Measurements from ENCODE around the gene FAM89B. TPM values are rescaled to one million over a fixed set of nuclear protein-coding genes. Genes with fewer than 3 reads are reported as not detected.

FAM89B gene
- total and polyA plus RNA-seq, 2 donors (not counting 1 experiment from before 2014, with no cell fraction given), result 17.5 to 18.2 TPM

GRCh38 chr11:65617136-65617850, 45.0 kb downstream of the FAM89B start:
- H3K9me3 ChIP-seq (ENCODE audit: control insufficient read depth, insufficient read depth, low read depth, low read length), result no peaks in the 10 kb centered on the region
- no peak overlapping the region for H2AFZ ChIP-seq (ENCODE audit: low read length)
- H3K4me1 ChIP-seq (ENCODE audit: control insufficient read depth, extremely low read depth, insufficient read depth, low read length), result peaks cover 15% of the 10 kb centered on the region
- DNase-seq (ENCODE audit: low read depth in 2 of 2), result no peak
- no peak overlapping the region for H3K27ac ChIP-seq (ENCODE audit: insufficient read depth, low read length)
- H3K4me3 ChIP-seq (replicated peaks in 1 of 4; ENCODE audit: control extremely low read depth in 1 of 4, insufficient read depth in 1 of 4, low read depth in 3 of 4, low read length in 4 of 4), result peak overlapping the region; percentile 74 to 82 (median 80)
- H3K27me3 ChIP-seq (ENCODE audit: control insufficient read depth, insufficient read depth, low read length), result no peaks in the 10 kb centered on the region
- H3K36me3 ChIP-seq (ENCODE audit: control insufficient read depth, insufficient read depth, low read length), result peaks cover 38% of the 10 kb centered on the region
- H3K9ac ChIP-seq (ENCODE audit: insufficient read depth, low read length), result no peak overlapping the region
- peaks cover 39% of the 10 kb centered on the region for H3K79me2 ChIP-seq (ENCODE audit: control insufficient read depth, insufficient read depth, low read length)
- no peaks in the 10 kb centered on the region for H4K20me1 ChIP-seq (ENCODE audit: control insufficient read depth, extremely low read depth, insufficient read depth, low read length)
- H3K4me2 ChIP-seq (ENCODE audit: extremely low read depth, insufficient read depth, low read length), result peak overlapping the region; percentile 97
- TF ChIP-seq EZH2 (IDR thresholded peaks at IDR 0.05; ENCODE audit: low read length, missing control alignments), result no peak
- no peak for TF ChIP-seq CTCF (conservative IDR thresholded peaks at IDR 0.05 in 1 of 2, IDR thresholded peaks at IDR 0.05 in 1 of 2; ENCODE audit: low read depth in 1 of 2, low read length in 2 of 2)

GRCh38 chr11:65617990-65618751, 45.8 kb downstream of the FAM89B start:
- TF ChIP-seq EZH2 (IDR thresholded peaks at IDR 0.05; ENCODE audit: low read length, missing control alignments) (no peak), CTCF (conservative IDR thresholded peaks at IDR 0.05 in 1 of 2, IDR thresholded peaks at IDR 0.05 in 1 of 2; ENCODE audit: low read depth in 1 of 2, low read length in 2 of 2) (no peak)
- peaks cover 30% of the 10 kb centered on the region for H3K79me2 ChIP-seq (ENCODE audit: control insufficient read depth, insufficient read depth, low read length)

GRCh38 chr11:65618763-65619162, 46.4 kb downstream of the FAM89B start:
- TF ChIP-seq CTCF (conservative IDR thresholded peaks at IDR 0.05 in 1 of 2, IDR thresholded peaks at IDR 0.05 in 1 of 2; ENCODE audit: low read depth in 1 of 2, low read length in 2 of 2) (no peak), EZH2 (IDR thresholded peaks at IDR 0.05; ENCODE audit: low read length, missing control alignments) (no peak)
- no peak overlapping the region for H3K4me3 ChIP-seq (replicated peaks in 1 of 4; ENCODE audit: control extremely low read depth in 1 of 4, insufficient read depth in 1 of 4, low read depth in 3 of 4, low read length in 4 of 4)
- peaks cover 25% of the 10 kb centered on the region for H3K79me2 ChIP-seq (ENCODE audit: control insufficient read depth, insufficient read depth, low read length)
- DNase-seq (ENCODE audit: low read depth in 2 of 2), result no peak
- H3K27ac ChIP-seq (ENCODE audit: insufficient read depth, low read length), result no peak overlapping the region
- no peaks in the 10 kb centered on the region for H3K27me3 ChIP-seq (ENCODE audit: control insufficient read depth, insufficient read depth, low read length)
- H3K9me3 ChIP-seq (ENCODE audit: control insufficient read depth, insufficient read depth, low read depth, low read length), result no peaks in the 10 kb centered on the region
- H4K20me1 ChIP-seq (ENCODE audit: control insufficient read depth, extremely low read depth, insufficient read depth, low read length), result no peaks in the 10 kb centered on the region
- H3K9ac ChIP-seq (ENCODE audit: insufficient read depth, low read length), result no peak overlapping the region
- H3K36me3 ChIP-seq (ENCODE audit: control insufficient read depth, insufficient read depth, low read length), result peaks cover 38% of the 10 kb centered on the region
- no peak overlapping the region for H2AFZ ChIP-seq (ENCODE audit: low read length)
- no peak overlapping the region for H3K4me2 ChIP-seq (ENCODE audit: extremely low read depth, insufficient read depth, low read length)
- peaks cover 6% of the 10 kb centered on the region for H3K4me1 ChIP-seq (ENCODE audit: control insufficient read depth, extremely low read depth, insufficient read depth, low read length)

More at GRCh38 chr11:65617990-65618751, 45.8 kb downstream of the FAM89B start:
- H3K27ac ChIP-seq (ENCODE audit: insufficient read depth, low read length), result no peak overlapping the region
- H3K4me2 ChIP-seq (ENCODE audit: extremely low read depth, insufficient read depth, low read length), result no peak overlapping the region
- no peaks in the 10 kb centered on the region for H4K20me1 ChIP-seq (ENCODE audit: control insufficient read depth, extremely low read depth, insufficient read depth, low read length)
- H3K9ac ChIP-seq (ENCODE audit: insufficient read depth, low read length), result no peak overlapping the region
- H2AFZ ChIP-seq (ENCODE audit: low read length), result no peak overlapping the region
- peaks cover 6% of the 10 kb centered on the region for H3K4me1 ChIP-seq (ENCODE audit: control insufficient read depth, extremely low read depth, insufficient read depth, low read length)
- peaks cover 38% of the 10 kb centered on the region for H3K36me3 ChIP-seq (ENCODE audit: control insufficient read depth, insufficient read depth, low read length)
- H3K9me3 ChIP-seq (ENCODE audit: control insufficient read depth, insufficient read depth, low read depth, low read length), result no peaks in the 10 kb centered on the region
- H3K27me3 ChIP-seq (ENCODE audit: control insufficient read depth, insufficient read depth, low read length), result no peaks in the 10 kb centered on the region
- no peak for DNase-seq (ENCODE audit: low read depth in 2 of 2)
- no peak overlapping the region for H3K4me3 ChIP-seq (replicated peaks in 1 of 4; ENCODE audit: control extremely low read depth in 1 of 4, insufficient read depth in 1 of 4, low read depth in 3 of 4, low read length in 4 of 4)

Measured in fibroblast of lung (primary cell).